ENCODE data around the gene CFAP206.

Gene CFAP206

GRCh38 chr6:87407901-87408720, at the start of gene CFAP206:
TSS of gene CFAP206 (plus strand) at chr6:87407972. CDS start at chr6:87409840, 1,868 bp downstream.
- DNase-seq, result peak; percentile 77 to 85

- no peak for DNase-seq
Observed at GRCh38 chr6:87364602-87365252, 43.0 kb upstream of the CFAP206 start.

- no peak for DNase-seq
Observed at GRCh38 chr6:87366072-87366827, 41.5 kb upstream of the CFAP206 start.

- no peak for DNase-seq
Observed at GRCh38 chr6:87366899-87367298, 40.9 kb upstream of the CFAP206 start.

GRCh38 chr6:87373377-87373776, 34.4 kb upstream of the CFAP206 start:
- no peak for DNase-seq

GRCh38 chr6:87375315-87375714, 32.5 kb upstream of the CFAP206 start:
- DNase-seq, result no peak

- no peak for DNase-seq
Observed at GRCh38 chr6:87376643-87377042, 31.1 kb upstream of the CFAP206 start.

GRCh38 chr6:87378947-87379346, 28.8 kb upstream of the CFAP206 start:
- no peak for DNase-seq

- DNase-seq, result no peak
Observed at GRCh38 chr6:87382861-87383260, 24.9 kb upstream of the CFAP206 start.

GRCh38 chr6:87384038-87384437, 23.7 kb upstream of the CFAP206 start:
- no peak for DNase-seq

GRCh38 chr6:87384449-87384848, 23.3 kb upstream of the CFAP206 start:
- no peak for DNase-seq

GRCh38 chr6:87391334-87391733, 16.4 kb upstream of the CFAP206 start:
- DNase-seq, result no peak

- peak; percentile 15 to 33 for DNase-seq
Observed at GRCh38 chr6:87393026-87393622, 14.6 kb upstream of the CFAP206 start.

GRCh38 chr6:87395431-87395830, 12.3 kb upstream of the CFAP206 start:
- DNase-seq, result no peak

GRCh38 chr6:87396595-87397392, 11.0 kb upstream of the CFAP206 start:
- DNase-seq, result no peak

- DNase-seq, result no peak
Observed at GRCh38 chr6:87397656-87398055, 10.1 kb upstream of the CFAP206 start.

- no peak for DNase-seq
Observed at GRCh38 chr6:87401832-87402231, 5.9 kb upstream of the CFAP206 start.

- no peak for DNase-seq
Observed at GRCh38 chr6:87407561-87407900, 241 bp upstream of the CFAP206 start.

GRCh38 chr6:87408721-87409155, 966 bp downstream of the CFAP206 start:
- no peak for DNase-seq

- no peak for DNase-seq
Observed at GRCh38 chr6:87419266-87419665, 11.5 kb downstream of the CFAP206 start.

- no peak for DNase-seq
Observed at GRCh38 chr6:87420360-87420759, 12.6 kb downstream of the CFAP206 start.

- DNase-seq, result no peak
Observed at GRCh38 chr6:87421576-87421975, 13.8 kb downstream of the CFAP206 start.

Data from activated CD4-positive, alpha-beta T cell treated with anti-CD3 and anti-CD28 coated beads for 4 hours (primary cell).